Natural killer cell (primary cell): ENCODE results near the gene ZDHHC11. TPM values are rescaled to one million over a fixed set of nuclear protein-coding genes. Genes with fewer than 3 reads are reported as not detected.

Experiments
- ATAC-seq, 3 donors: fragments of 150-1000 bp in 2 of 3; fragments of 200-7000 bp in 1 of 3; cut with Tn5 transposase; 1 replicate in 1 of 3; 2 replicates in 2 of 3; pipeline ENCODE4 v1.10.0; 2021; ENCODE audit warnings: mild to moderate bottlenecking in 2 of 3, moderate library complexity in 2 of 3
- DNase-seq, 2 donors: peaks; one replicate each; pipeline versions ENCODE4 v3.0.0 to v3.0.0-alpha.2; 2013 to 2021; ENCODE audit warnings: mixed read lengths in 1 of 2
- H3K27ac ChIP-seq: one replicate; pipeline ENCODE4 v1.5.1; 2013; ENCODE audit warnings: mild to moderate bottlenecking, low read length
- H3K27me3 ChIP-seq: one replicate; pipeline ENCODE4 v1.6.1; 2013; ENCODE audit warnings: low read length; ENCODE audit not compliant: control insufficient read depth, insufficient read depth
- H3K36me3 ChIP-seq: one replicate; pipeline ENCODE4 v1.6.1; 2013; ENCODE audit warnings: low read length; ENCODE audit not compliant: control insufficient read depth, insufficient read depth
- H3K4me1 ChIP-seq: one replicate; pipeline ENCODE4 v1.6.1; 2013; ENCODE audit warnings: low read length; ENCODE audit not compliant: control insufficient read depth, insufficient read depth
- H3K4me3 ChIP-seq: one replicate; pipeline ENCODE4 v1.5.1; 2013; ENCODE audit warnings: low read length
- H3K9me3 ChIP-seq: one replicate; pipeline ENCODE4 v1.6.1; 2013; ENCODE audit warnings: low read length; ENCODE audit not compliant: control insufficient read depth, insufficient read depth
- H3K27ac Mint-ChIP-seq, 2 donors: one replicate each; pipeline ENCODE4 v1.8.0; 2022; ENCODE audit warnings: mild to moderate bottlenecking in 2 of 2, mixed read lengths in 2 of 2, moderate library complexity in 1 of 2
- H3K27me3 Mint-ChIP-seq, 2 donors: one replicate each; pipeline ENCODE4 v1.8.0; 2022; ENCODE audit warnings: low read depth in 2 of 2, mixed read lengths in 2 of 2
- H3K36me3 Mint-ChIP-seq: one replicate; pipeline ENCODE4 v1.8.0; 2022; ENCODE audit warnings: mixed read lengths
- H3K4me1 Mint-ChIP-seq, 2 donors: one replicate each; pipeline ENCODE4 v1.8.0; 2022; ENCODE audit warnings: mixed read lengths in 2 of 2
- H3K4me3 Mint-ChIP-seq: one replicate; pipeline ENCODE4 v1.8.0; 2022; ENCODE audit warnings: mild to moderate bottlenecking, moderate library complexity, mixed read lengths
- H3K9me3 Mint-ChIP-seq, 2 donors: one replicate each; pipeline ENCODE4 v1.8.0; 2022; ENCODE audit warnings: mixed read lengths in 2 of 2
- WGBS: methylation state at CpG from one replicate; pipeline ENCODE4 v1.1.7; 2013; ENCODE audit warnings: missing lambda C conversion rate; ENCODE audit not compliant: insufficient coverage; 5-methylcytosine and 5-hydroxymethylcytosine counted together
- intact Hi-C: fragments of 100-400 bp; cut with micrococcal nuclease; formaldehyde crosslinking; loops from one replicate; pipeline ENCODE4 v1.14.2; 2022
- total RNA-seq, 4 donors: library from RNA; stranded (reverse); fragments of 120-200 nt in 1 of 4; gene quantifications; one replicate each; pipeline versions ENCODE4 v1.2.3 to v1.2.4, GENCODE V29; 2013 to 2022
- TF ChIP-seq, protein P1 (sequence below): fragments of 200-600 bp; IDR thresholded peaks from one replicate; pipeline ENCODE4 v1.8.0; 2022; ENCODE audit warnings: antibody characterized with exemption

Gene ZDHHC11
- total RNA-seq, 3 donors from 2014 or later (not counting 1 experiment from before 2014, with no cell fraction given), result 2.2 to 7.0 (median 5.0) TPM

GRCh38 chr5:856531-857425 is 6.0 kb upstream of the ZDHHC11 start:
- Mint-ChIP-seq H3K9me3 (no peaks in the 10 kb centered on the region), H3K36me3 (no peaks in the 10 kb centered on the region), H3K4me1 (peaks cover 0 to 13% of the 10 kb centered on the region in 2 donors), H3K27me3 (peaks cover 8 to 11% of the 10 kb centered on the region in 2 donors), H3K4me3 (no peak overlapping the region), H3K27ac (no peak overlapping the region)
- ATAC-seq (peak in 2 of 3 donors; percentile 13 to 43), DNase-seq (no peak)
- WGBS, result 78% methylated on average over 16 of the region's 16 CpGs
- intact Hi-C loops, result no loop called here
- no peak overlapping the region for H3K27ac ChIP-seq
- H3K4me3 ChIP-seq, result no peak overlapping the region
- no peaks in the 10 kb centered on the region for H3K36me3 ChIP-seq
- peaks cover 13% of the 10 kb centered on the region for H3K4me1 ChIP-seq
- TF ChIP-seq, protein P1, sequence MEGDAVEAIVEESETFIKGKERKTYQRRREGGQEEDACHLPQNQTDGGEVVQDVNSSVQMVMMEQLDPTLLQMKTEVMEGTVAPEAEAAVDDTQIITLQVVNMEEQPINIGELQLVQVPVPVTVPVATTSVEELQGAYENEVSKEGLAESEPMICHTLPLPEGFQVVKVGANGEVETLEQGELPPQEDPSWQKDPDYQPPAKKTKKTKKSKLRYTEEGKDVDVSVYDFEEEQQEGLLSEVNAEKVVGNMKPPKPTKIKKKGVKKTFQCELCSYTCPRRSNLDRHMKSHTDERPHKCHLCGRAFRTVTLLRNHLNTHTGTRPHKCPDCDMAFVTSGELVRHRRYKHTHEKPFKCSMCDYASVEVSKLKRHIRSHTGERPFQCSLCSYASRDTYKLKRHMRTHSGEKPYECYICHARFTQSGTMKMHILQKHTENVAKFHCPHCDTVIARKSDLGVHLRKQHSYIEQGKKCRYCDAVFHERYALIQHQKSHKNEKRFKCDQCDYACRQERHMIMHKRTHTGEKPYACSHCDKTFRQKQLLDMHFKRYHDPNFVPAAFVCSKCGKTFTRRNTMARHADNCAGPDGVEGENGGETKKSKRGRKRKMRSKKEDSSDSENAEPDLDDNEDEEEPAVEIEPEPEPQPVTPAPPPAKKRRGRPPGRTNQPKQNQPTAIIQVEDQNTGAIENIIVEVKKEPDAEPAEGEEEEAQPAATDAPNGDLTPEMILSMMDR, result no peak
- no peaks in the 10 kb centered on the region for H3K9me3 ChIP-seq
- no peaks in the 10 kb centered on the region for H3K27me3 ChIP-seq

- 69% methylated on average over 21 of the region's 21 CpGs for WGBS
- TF ChIP-seq, protein P1, result no peak
- Histone ChIP-seq H3K9me3 (no peaks in the 10 kb centered on the region), H3K4me3 (no peak overlapping the region), H3K27ac (no peak overlapping the region), H3K27me3 (no peaks in the 10 kb centered on the region), H3K36me3 (no peaks in the 10 kb centered on the region), H3K4me1 (peaks cover 9% of the 10 kb centered on the region)
- ATAC-seq, result peak in 2 of 3 donors; percentile 18 to 19
- no peak overlapping the region for H3K27ac Mint-ChIP-seq
- H3K9me3 Mint-ChIP-seq, result no peaks in the 10 kb centered on the region
- peaks cover 8 to 11% of the 10 kb centered on the region in 2 donors for H3K27me3 Mint-ChIP-seq
- H3K4me1 Mint-ChIP-seq, result peaks cover 0 to 9% of the 10 kb centered on the region in 2 donors
- H3K4me3 Mint-ChIP-seq, result no peak overlapping the region
- DNase-seq, result peak in 1 of 2 donors; percentile 18
- H3K36me3 Mint-ChIP-seq, result no peaks in the 10 kb centered on the region
- intact Hi-C loops, result no loop called here
These were observed 5.2 kb upstream of the ZDHHC11 start for GRCh38 chr5:855771-856530.

- Histone ChIP-seq H3K4me3 (no peak overlapping the region), H3K9me3 (no peaks in the 10 kb centered on the region), H3K27me3 (no peaks in the 10 kb centered on the region), H3K36me3 (no peaks in the 10 kb centered on the region), H3K27ac (no peak overlapping the region), H3K4me1 (peaks cover 9% of the 10 kb centered on the region)
- Mint-ChIP-seq H3K4me3 (no peak overlapping the region), H3K36me3 (no peaks in the 10 kb centered on the region), H3K27me3 (peaks cover 8 to 11% of the 10 kb centered on the region in 2 donors), H3K9me3 (no peaks in the 10 kb centered on the region), H3K4me1 (peaks cover 0 to 5% of the 10 kb centered on the region in 2 donors), H3K27ac (no peak overlapping the region)
- ATAC-seq (no peak), DNase-seq (no peak)
- 94% methylated on average over 32 of the region's 32 CpGs for WGBS
- intact Hi-C loops, result no loop called here
- TF ChIP-seq, protein P1, result no peak
These were observed 4.4 kb upstream of the ZDHHC11 start for GRCh38 chr5:854966-855743.
